ENCODE measurements around the gene RRAGD.

- TF ChIP-seq CTCF (IDR thresholded peaks at IDR 0.05; ENCODE audit: insufficient read depth, low read depth, low read length) (no peak), EZH2 (IDR thresholded peaks at IDR 0.05; ENCODE audit: insufficient read depth, low read length) (no peak)
Observed at GRCh38 chr6:89330910-89331309, 81.2 kb downstream of the RRAGD start.

All from astrocyte (in vitro differentiated cells and primary cell).